ENCODE data around the gene BTBD9. TPM values are rescaled to one million over a fixed set of nuclear protein-coding genes. Genes with fewer than 3 reads are reported as not detected.

The BTBD9 gene
- total RNA-seq, 6 experiments from 2014 or later: 4.5 to 7.5 (median 5.7) TPM

DNA sequence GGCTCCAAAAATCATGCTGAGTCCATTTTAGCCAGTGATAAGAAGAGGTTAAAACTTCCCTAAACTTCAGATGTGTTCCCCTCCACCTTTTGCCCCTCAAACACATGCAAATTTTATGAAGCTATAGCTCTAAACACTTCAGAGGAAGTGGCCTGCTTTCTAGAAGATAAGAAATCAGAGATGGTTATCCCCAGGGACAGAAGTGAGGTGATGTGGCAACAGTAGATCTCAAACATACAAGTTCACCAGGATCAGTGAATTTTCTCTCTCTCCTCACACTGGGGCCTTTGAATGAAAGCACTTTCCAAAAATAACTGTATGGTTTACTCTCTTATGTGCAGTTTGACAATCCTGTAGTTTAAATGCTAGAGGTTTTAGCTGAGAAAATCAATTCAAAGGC is 332.0 kb downstream of the BTBD9 start:
- H3K4me3 ChIP-seq: no peak overlapping the region
- ATAC-seq (no peak), DNase-seq (no peak)
- intact Hi-C loops (cut with DNase I): no loop called here
- no peaks in the 10 kb centered on the region for H3K9me3 ChIP-seq
- no peak overlapping the region for H3K27ac ChIP-seq
- no peaks in the 10 kb centered on the region for H3K27me3 ChIP-seq
- TF ChIP-seq POLR2A (IDR thresholded peaks at IDR 0.05): no peak
- no peak for TF ChIP-seq CTCF (IDR thresholded peaks at IDR 0.05)
- peaks cover 0 to 12% (median 0%) of the 10 kb centered on the region in 4 donors for H3K4me1 ChIP-seq
- no peaks in the 10 kb centered on the region for H3K36me3 ChIP-seq

- Histone ChIP-seq H3K4me1 (peaks cover 0 to 12% (median 0%) of the 10 kb centered on the region in 4 donors), H3K27ac (no peak overlapping the region), H3K36me3 (no peaks in the 10 kb centered on the region), H3K4me3 (no peak overlapping the region), H3K27me3 (no peaks in the 10 kb centered on the region), H3K9me3 (no peaks in the 10 kb centered on the region)
- TF ChIP-seq POLR2A (IDR thresholded peaks at IDR 0.05) (no peak), CTCF (IDR thresholded peaks at IDR 0.05) (no peak)
- DNase-seq (no peak), ATAC-seq (no peak)
- intact Hi-C loops (cut with DNase I): no loop called here
Observed at GRCh38 chr6:38306931-38307330, 332.8 kb downstream of the BTBD9 start.

- intact Hi-C loops (cut with DNase I): no loop called here
- Histone ChIP-seq H3K27ac (no peak overlapping the region), H3K36me3 (no peaks in the 10 kb centered on the region), H3K27me3 (no peaks in the 10 kb centered on the region), H3K4me1 (peaks cover 0 to 12% (median 0%) of the 10 kb centered on the region in 4 donors), H3K4me3 (no peak overlapping the region), H3K9me3 (no peaks in the 10 kb centered on the region)
- ATAC-seq: peak; percentile 68 to 90 (median 80)
- 61% methylated on average over 4 of the region's 4 CpGs for WGBS (ENCODE audit: insufficient coverage, low coverage, low lambda C conversion rate, missing lambda C conversion rate)
- no peak for DNase-seq
- TF ChIP-seq CTCF (IDR thresholded peaks at IDR 0.05) (no peak), POLR2A (IDR thresholded peaks at IDR 0.05) (no peak)
Observed at GRCh38 chr6:38305995-38306681, 333.6 kb downstream of the BTBD9 start.

- TF ChIP-seq CTCF (IDR thresholded peaks at IDR 0.05): no peak
- no peak for TF ChIP-seq POLR2A (IDR thresholded peaks at IDR 0.05)
- intact Hi-C loops (cut with DNase I): no loop called here
- DNase-seq (no peak), ATAC-seq (no peak)
- WGBS (ENCODE audit: insufficient coverage, low coverage, low lambda C conversion rate, missing lambda C conversion rate): 83% methylated on average over 2 of the region's 2 CpGs
- H3K27ac ChIP-seq: no peak overlapping the region
- no peak overlapping the region for H3K4me3 ChIP-seq
- H3K9me3 ChIP-seq: no peaks in the 10 kb centered on the region
- H3K36me3 ChIP-seq: no peaks in the 10 kb centered on the region
- peaks cover 0 to 12% (median 0%) of the 10 kb centered on the region in 4 donors for H3K4me1 ChIP-seq
- no peaks in the 10 kb centered on the region for H3K27me3 ChIP-seq
Observed at GRCh38 chr6:38302838-38303237, 336.9 kb downstream of the BTBD9 start.

DNA sequence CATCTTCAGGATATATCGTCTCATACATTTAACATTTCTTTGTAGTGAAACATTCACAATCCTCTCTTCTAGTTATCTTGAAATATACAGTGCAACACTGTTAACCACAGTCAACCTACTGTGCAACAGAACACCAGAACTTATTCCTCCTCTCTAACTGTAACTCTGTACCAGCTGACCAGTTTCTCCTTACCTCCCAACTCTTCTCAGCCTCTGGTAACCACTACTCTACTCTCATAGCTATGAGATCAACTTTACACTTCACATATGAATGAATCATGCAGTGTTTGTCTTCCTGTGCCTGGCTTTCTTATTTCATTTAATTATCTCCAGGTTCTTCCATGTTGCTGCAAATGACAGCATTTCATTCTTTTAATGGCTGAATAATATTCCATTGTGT is 337.6 kb downstream of the BTBD9 start:
- H3K27ac ChIP-seq: no peak overlapping the region

More for the DNA sequence above, 337.6 kb downstream of the BTBD9 start:
- no peak for DNase-seq
- no peak for TF ChIP-seq CTCF (IDR thresholded peaks at IDR 0.05)
- TF ChIP-seq POLR2A (IDR thresholded peaks at IDR 0.05): no peak
- H3K9me3 ChIP-seq: no peaks in the 10 kb centered on the region
- no peaks in the 10 kb centered on the region for H3K27me3 ChIP-seq
- ATAC-seq: no peak
- H3K36me3 ChIP-seq: no peaks in the 10 kb centered on the region
- H3K4me1 ChIP-seq: peaks cover 0 to 12% (median 0%) of the 10 kb centered on the region in 4 donors
- WGBS (ENCODE audit: insufficient coverage, low coverage, low lambda C conversion rate, missing lambda C conversion rate): 88% methylated on average over 1 of the region's 1 CpG
- intact Hi-C loops (cut with DNase I): no loop called here
- H3K4me3 ChIP-seq: no peak overlapping the region
